DND-41 (cell line): ENCODE data around the gene SETBP1.

Experiments
- EZH2 ChIP-seq: IDR thresholded peaks from 3 replicates; pipeline ENCODE4 v1.6.1; 2012; ENCODE audit warnings: borderline replicate concordance, low read depth, mild to moderate bottlenecking, moderate library complexity, low read length, inconsistent platforms; ENCODE audit not compliant: severe bottlenecking
- TF ChIP-seq, protein P1 (sequence below): IDR thresholded peaks from 2 replicates; pipeline ENCODE4 v1.5.1; 2012; ENCODE audit warnings: borderline replicate concordance, low read length, moderate library complexity, mild to moderate bottlenecking; ENCODE audit not compliant: poor library complexity, severe bottlenecking; ENCODE audit errors: extremely low read depth

DNA sequence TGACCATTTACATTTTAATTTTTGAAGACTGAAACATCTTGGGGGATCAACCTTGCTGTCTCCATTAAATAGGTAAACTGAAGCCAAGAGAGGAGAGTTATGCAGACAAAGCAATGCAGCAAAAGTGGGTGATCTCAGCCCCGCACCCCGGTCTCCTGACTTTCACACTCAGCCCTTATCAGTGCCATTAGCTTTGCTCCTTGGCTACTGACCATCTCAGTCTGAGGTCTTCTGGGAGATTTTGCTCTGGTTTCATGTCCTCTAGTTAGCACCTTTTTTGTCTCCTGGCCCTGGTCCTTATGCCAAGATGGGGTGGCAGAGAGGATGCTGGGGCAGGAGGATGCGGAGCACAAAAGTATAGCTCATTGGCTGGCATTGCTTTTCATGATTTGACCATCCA, 61.4 kb downstream of the SETBP1 start:
- TF ChIP-seq, protein P1, sequence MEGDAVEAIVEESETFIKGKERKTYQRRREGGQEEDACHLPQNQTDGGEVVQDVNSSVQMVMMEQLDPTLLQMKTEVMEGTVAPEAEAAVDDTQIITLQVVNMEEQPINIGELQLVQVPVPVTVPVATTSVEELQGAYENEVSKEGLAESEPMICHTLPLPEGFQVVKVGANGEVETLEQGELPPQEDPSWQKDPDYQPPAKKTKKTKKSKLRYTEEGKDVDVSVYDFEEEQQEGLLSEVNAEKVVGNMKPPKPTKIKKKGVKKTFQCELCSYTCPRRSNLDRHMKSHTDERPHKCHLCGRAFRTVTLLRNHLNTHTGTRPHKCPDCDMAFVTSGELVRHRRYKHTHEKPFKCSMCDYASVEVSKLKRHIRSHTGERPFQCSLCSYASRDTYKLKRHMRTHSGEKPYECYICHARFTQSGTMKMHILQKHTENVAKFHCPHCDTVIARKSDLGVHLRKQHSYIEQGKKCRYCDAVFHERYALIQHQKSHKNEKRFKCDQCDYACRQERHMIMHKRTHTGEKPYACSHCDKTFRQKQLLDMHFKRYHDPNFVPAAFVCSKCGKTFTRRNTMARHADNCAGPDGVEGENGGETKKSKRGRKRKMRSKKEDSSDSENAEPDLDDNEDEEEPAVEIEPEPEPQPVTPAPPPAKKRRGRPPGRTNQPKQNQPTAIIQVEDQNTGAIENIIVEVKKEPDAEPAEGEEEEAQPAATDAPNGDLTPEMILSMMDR, result no peak
- TF ChIP-seq EZH2, result no peak
